AG09309 (cell line): ENCODE measurements around the gene TTC9C.
"Not testable (repeated sequence)": the region's sequence is repeated elsewhere in the genome, so short reads cannot be mapped to it uniquely, and the experiment has no call there.

Experiments
- DNase-seq: peaks from one replicate; pipeline ENCODE4 v3.0.0-alpha.2; 2010; ENCODE audit warnings: low read depth
- H3K4me3 ChIP-seq: 2 replicates; pipeline ENCODE4 v1.5.1; 2011; ENCODE audit warnings: mild to moderate bottlenecking, low read depth, low read length, moderate library complexity; ENCODE audit not compliant: control insufficient read depth
- TF ChIP-seq, protein P1 (sequence below): IDR thresholded peaks from 2 replicates; pipeline ENCODE4 v1.5.1; 2011; ENCODE audit warnings: mild to moderate bottlenecking, low read depth, low read length, inconsistent platforms; ENCODE audit not compliant: insufficient read depth, control insufficient read depth; ENCODE audit errors: missing control alignments

Gene TTC9C

DNA sequence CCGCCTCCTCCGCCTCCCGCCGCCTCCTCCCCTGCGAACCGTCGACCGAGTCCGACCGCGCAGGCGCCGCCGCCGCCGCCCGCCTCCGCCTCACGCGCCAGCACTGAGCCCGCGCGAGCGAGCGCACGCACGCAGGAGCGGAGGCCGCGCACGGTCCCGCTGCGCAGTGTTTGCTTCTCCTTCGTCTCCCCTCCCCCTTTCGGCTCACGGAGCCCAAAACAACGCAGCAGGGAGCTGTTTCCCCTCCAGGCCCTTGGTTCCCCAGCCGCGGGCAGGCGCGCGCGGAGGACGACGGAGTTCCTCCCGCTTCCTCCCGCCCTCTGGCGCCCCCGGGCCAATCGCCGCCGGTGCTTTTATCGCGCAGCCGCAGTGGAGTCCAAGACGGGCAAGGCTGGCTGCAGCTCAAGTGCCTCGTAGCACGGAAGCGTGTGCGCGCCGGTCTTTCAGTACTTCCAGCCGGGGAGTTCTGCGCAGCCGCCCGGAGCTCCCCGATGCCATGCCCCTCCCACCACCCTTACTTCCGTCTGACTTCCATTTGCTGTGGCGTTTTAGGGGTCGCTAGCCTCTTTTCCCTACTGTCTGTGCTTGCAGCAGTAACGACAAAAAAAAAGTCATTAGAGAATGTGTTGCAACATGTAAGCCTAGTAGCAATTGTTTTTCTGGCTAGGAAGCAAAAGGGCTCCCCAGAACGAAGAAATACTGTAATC lies 968 bp upstream of the TTC9C start, which contains the start of gene HNRNPUL2:
HNRNPUL2 (minus strand) TSS at position 293 of the 707 bp plus-strand sequence. CDS start 301 bp downstream, outside the sequence.
- TF ChIP-seq, protein P1, sequence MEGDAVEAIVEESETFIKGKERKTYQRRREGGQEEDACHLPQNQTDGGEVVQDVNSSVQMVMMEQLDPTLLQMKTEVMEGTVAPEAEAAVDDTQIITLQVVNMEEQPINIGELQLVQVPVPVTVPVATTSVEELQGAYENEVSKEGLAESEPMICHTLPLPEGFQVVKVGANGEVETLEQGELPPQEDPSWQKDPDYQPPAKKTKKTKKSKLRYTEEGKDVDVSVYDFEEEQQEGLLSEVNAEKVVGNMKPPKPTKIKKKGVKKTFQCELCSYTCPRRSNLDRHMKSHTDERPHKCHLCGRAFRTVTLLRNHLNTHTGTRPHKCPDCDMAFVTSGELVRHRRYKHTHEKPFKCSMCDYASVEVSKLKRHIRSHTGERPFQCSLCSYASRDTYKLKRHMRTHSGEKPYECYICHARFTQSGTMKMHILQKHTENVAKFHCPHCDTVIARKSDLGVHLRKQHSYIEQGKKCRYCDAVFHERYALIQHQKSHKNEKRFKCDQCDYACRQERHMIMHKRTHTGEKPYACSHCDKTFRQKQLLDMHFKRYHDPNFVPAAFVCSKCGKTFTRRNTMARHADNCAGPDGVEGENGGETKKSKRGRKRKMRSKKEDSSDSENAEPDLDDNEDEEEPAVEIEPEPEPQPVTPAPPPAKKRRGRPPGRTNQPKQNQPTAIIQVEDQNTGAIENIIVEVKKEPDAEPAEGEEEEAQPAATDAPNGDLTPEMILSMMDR, result no peak
- peak within 1 kb of the TSS; percentile 84 for H3K4me3 ChIP-seq
- DNase-seq, result peak; percentile 96

DNA sequence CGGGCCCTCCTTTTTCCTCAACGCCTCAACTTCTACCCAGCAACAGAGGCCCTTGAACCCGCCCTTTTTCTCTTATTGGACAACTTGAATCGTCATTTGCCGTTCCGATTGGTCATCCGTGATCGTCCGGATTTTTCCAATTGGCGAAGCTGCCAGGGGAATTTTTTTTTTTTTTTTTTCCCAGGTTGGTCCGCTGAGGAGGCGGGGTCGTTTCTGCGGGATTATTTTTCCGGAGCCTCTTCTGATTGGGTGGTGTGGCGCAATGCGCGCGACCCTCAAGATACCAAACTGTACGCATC lies 465 bp upstream of the TTC9C start:
- DNase-seq, result peak; percentile 95
- TF ChIP-seq, protein P1, result no peak
- H3K4me3 ChIP-seq, result peak overlapping the region; percentile 84

DNA sequence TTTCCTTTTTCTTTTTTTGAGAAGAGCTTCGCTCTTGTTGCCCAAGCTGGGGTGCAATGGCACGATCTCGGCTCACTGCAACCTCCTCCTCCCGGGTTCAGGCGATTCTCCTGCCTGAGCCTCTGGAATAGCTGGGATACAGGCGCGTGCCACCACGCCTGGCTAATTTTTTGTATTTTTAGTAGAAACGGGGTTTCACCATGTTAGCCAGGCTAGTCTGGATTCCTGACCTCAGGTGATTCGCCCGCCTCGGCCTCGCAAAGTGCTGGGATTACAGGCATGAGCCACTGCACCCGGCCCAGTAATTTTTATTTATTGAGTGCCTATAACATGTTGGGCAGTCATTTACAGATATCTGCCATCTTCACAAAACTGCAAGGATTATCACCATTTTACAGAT lies 1.8 kb downstream of the TTC9C start:
- not testable (repeated sequence) for DNase-seq

DNA sequence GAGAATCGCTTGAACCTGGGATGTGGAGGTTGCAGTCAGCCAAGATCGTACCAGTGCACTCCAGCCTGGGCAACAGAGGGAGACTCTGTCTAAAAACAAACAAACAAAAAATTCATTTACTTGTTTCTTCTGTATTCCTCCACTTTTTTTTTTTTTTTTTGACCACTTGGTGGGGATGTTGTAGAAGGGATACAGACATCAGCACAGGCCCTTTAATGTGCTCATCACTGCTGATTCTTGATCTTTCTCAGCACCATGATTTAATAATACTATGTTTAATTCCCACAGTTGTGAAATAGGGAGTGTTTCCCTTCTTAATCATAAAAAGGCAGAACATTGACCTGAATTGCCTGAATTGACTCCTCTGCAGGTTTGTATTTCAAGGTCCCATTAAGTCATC lies 4.5 kb downstream of the TTC9C start:
- no peak overlapping the region for H3K4me3 ChIP-seq
- no peak for DNase-seq
- TF ChIP-seq, protein P1, result peak; percentile 18

More for the DNA sequence above, 1.8 kb downstream of the TTC9C start:
- peak overlapping the region; percentile 84 for H3K4me3 ChIP-seq

DNA sequence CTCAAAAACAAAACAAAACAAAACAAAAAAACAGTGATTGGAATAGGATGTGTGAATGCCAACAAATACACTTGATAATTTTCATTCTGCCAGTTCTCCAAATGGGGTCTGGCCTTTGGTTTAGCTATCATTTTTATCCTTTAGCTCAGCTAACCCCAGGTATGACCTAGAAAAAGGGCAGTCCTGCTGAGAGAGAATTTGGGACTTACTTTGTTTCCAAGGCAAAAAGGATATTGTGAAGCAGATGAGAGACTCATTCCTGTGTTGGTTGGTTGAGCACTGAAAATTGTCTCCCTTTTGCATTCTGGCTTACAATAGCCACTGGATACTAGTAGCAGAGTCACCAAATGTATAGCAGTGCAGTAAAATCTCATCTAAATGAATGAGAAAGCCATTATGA lies 8.9 kb downstream of the TTC9C start:
- no peak for DNase-seq
- TF ChIP-seq, protein P1, result no peak
- H3K4me3 ChIP-seq, result no peak overlapping the region

DNA sequence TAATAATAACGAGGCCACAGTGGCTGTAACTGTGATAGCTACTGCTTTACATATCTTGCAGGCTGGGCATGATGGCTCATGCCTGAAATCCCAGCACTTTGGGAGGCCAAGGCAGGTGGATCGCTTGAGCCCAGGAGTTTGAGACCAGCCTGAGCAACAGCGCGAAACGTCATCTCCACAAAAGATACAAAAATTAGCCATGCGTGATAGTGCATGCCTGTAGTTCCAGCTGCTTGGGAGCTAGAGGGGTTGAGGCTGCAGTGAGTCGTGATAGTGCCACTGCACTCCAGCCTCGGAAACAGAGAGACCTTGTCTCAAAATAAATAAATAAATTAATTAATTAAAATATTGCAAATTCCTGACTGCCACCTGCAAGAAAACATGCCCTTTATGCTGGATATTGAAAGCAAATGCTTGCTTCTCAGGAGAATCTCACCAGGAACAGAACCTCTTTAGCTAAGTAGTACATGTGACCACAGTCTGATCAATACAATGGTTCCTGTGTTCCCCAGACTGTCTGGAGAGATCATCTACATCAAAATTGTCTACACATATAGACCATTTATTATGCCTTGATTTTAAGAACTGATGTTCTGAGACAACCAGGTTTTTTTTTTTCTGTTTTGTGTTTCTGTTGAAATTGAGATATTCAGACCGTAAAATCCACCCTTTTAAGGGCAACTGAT lies 19.3 kb downstream of the TTC9C start:
- no peak for DNase-seq
- H3K4me3 ChIP-seq, result no peak overlapping the region
- TF ChIP-seq, protein P1, result no peak

DNA sequence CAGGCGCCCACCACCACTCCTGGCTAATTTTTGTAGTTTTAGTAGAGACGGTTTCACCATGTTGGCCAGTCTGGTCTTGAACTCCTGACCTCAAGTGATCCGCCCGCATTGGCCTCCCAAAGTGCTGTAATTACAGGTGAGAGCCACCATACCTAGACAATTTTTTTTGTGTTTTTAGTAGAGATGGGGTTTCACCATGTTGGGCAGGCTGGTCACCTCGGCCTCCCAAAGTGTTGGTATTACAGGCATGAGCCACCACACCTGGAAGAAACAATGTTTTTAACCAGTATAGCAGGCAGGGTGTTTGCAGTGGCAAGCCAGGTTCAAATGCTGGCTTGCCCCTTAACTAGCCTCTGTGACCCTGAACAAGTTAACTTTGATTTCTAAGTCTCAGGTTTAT lies 21.6 kb downstream of the TTC9C start:
- H3K4me3 ChIP-seq, DNase-seq: not testable (repeated sequence)

DNA sequence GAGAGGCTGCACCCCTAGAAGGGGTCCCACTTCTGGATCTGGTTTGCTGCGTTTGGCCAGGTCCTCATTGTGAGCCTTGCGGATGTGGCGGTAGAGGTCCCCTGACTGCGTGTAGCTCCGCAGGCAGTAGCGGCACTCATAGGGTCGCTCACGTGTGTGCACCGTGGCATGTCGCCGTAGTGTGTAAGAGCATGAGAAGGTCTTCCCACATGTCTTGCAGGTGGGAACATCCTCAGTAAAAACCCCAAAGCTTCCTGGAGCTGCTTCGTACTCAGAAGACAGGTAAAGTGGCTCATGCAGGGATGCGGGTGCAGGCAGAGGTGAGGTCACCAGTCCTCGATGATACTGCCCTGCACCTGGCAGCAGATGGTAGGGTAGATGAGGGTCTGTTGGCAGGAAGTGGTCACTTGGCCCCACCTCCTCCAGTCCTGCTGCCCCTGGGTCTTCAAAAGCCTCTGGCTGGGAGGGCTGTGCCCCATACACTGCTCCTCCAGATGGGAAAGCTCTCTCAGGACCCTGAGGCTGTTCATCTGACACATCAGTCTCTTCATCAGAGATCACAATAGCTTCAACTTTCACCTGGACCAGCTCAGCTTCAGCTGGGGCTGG lies 24.0 kb downstream of the TTC9C start:
- H3K4me3 ChIP-seq, result no peak overlapping the region
- TF ChIP-seq, protein P1, result no peak
- DNase-seq, result no peak
